K562 (cell line): Measurements from ENCODE around the gene STK11. TPM values are rescaled to one million over a fixed set of nuclear protein-coding genes. Genes with fewer than 3 reads are reported as not detected.

Experiments
- CBX3 ChIP-seq, 2 experiments: IDR thresholded peaks; 1 replicate in 1 of 2; 2 replicates in 1 of 2; pipeline ENCODE4 v1.6.1; 2012; ENCODE audit warnings: inconsistent platforms in 2 of 2, low read length in 2 of 2, borderline replicate concordance in 1 of 2, control low read depth in 1 of 2
- FUS ChIP-seq: fragments of 200-400 bp; formaldehyde crosslinking; optimal IDR thresholded peaks from 2 replicates; pipeline ENCODE3; 2017; ENCODE audit warnings: low read depth, low read length
- GATA2 ChIP-seq: sonication (generic); formaldehyde crosslinking; IDR thresholded peaks from 2 replicates; pipeline ENCODE4 v1.4.0; 2020; ENCODE audit warnings: mild to moderate bottlenecking, missing genetic modification reagents
- MBD2 ChIP-seq: sonication (generic); IDR thresholded peaks from 2 replicates; pipeline ENCODE4 v1.6.1; 2016; ENCODE audit warnings: low read depth, borderline replicate concordance
- PRDM10 ChIP-seq: fragments of 450-650 bp; IDR thresholded peaks from 2 replicates; pipeline ENCODE4 v1.6.1; 2018; ENCODE audit not compliant: partially characterized antibody
- RNF219 ChIP-seq: fragments of 250-450 bp; sonication (Bioruptor Pico); IDR thresholded peaks from 2 replicates; pipeline ENCODE4 v1.5.0; 2022; ENCODE audit warnings: mild to moderate bottlenecking
- RREB1 ChIP-seq: fragments of 250-450 bp; sonication (Bioruptor Pico); IDR thresholded peaks from 2 replicates; pipeline ENCODE4 v1.4.0; 2020
- UBTF ChIP-seq, 2 experiments: IDR thresholded peaks; 2 replicates each; pipeline ENCODE4 v1.6.1; 2012; ENCODE audit warnings: improper control_type of control experiment in 2 of 2, low read depth in 2 of 2, low read length in 2 of 2, borderline replicate concordance in 1 of 2
- USF1 ChIP-seq: sonication (generic); formaldehyde crosslinking; IDR thresholded peaks from 2 replicates; pipeline ENCODE4 v1.9.0; 2022; ENCODE audit warnings: mild to moderate bottlenecking, missing genetic modification reagents
- ZKSCAN8 ChIP-seq: fragments of 200-800 bp; sonication (Bioruptor generic); IDR thresholded peaks from 2 replicates; pipeline ENCODE4 v1.6.1; 2016; ENCODE audit warnings: missing genetic modification characterization, missing compliant biosample characterization
- polyA plus RNA-seq, 8 experiments: library from polyadenylated mRNA; depleted of rRNA in 4 of 8; stranded (reverse) in 5 of 8; unstranded in 3 of 8; fragments of >200 nt; fragmentation: Nextera tagmentation in 2 of 8; fragmentation: Illumina TruSeq in 1 of 8; extraction: Ambion mirVana in 2 of 8; extraction: Trizol in 1 of 8; gene quantifications; 2 replicates each; pipeline versions ENCODE4 v1.2.1 to v1.2.3, GENCODE V29; 2011 to 2014; ENCODE audit warnings: inconsistent platforms in 1 of 8, missing spikeins in 1 of 8
- total RNA-seq, 7 experiments: library from RNA; depleted of rRNA in 6 of 7; stranded (reverse); fragments of >200 nt in 6 of 7; fragmentation: Illumina TruSeq in 2 of 7; extraction: Trizol in 2 of 7; gene quantifications; 2 replicates each; pipeline versions ENCODE4 v1.2.1 to v1.2.3, GENCODE V29; 2011 to 2021; ENCODE audit warnings: low replicate concordance in 1 of 7

STK11 gene
- total and polyA plus RNA-seq, 9 of the 15 experiments (the other 6 are each of a cell fraction or from before 2014, with no cell fraction given): 0.15 to 96.5 (median 31.7) TPM

- TF ChIP-seq USF1 (CRISPR knock-in tag) (peak; percentile 49; the same call in 1 of the 2 replicates), FUS (peak; percentile 57), CBX3 (IDR thresholded peaks at IDR 0.05; ENCODE audit: borderline replicate concordance in 1 of 2, low read length in 2 of 2) (peak in 1 of 2 experiments; percentile 1; a peak in 1 of 3 replicates), RREB1 (CRISPR knock-in tag) (no peak), UBTF (IDR thresholded peaks at IDR 0.05; ENCODE audit: borderline replicate concordance in 1 of 2, low read depth in 2 of 2, low read length in 2 of 2) (peak; percentile 27 to 35; a peak in 2 of 4 replicates), PRDM10 (no peak), ZKSCAN8 (no peak), RNF219 (CRISPR knock-in tag) (no peak), MBD2 (peak; percentile 44), GATA2 (no peak)
These were observed 68.7 kb downstream of the STK11 start (continued) for GRCh38 chr19:1274081-1274851.
